BE2C (cell line): ENCODE measurements around the gene CKS1B.

Experiments used
- DNase-seq: peaks from one replicate; pipeline ENCODE4 v3.0.0-alpha.2; 2020
- H3K27me3 ChIP-seq: fragments of 250-450 bp; sonication (Bioruptor Pico); 2 replicates; pipeline ENCODE4 v1.5.1; 2020; ENCODE audit warnings: mild to moderate bottlenecking
- H3K36me3 ChIP-seq: fragments of 250-450 bp; sonication (Bioruptor Pico); 2 replicates; pipeline ENCODE4 v1.5.1; 2020; ENCODE audit warnings: mild to moderate bottlenecking
- H3K4me1 ChIP-seq: fragments of 250-450 bp; sonication (Bioruptor Pico); 2 replicates; pipeline ENCODE4 v1.5.1; 2020
- H3K4me3 ChIP-seq: 2 replicates; pipeline ENCODE4 v1.5.1; 2011; ENCODE audit warnings: low read depth, low read length
- H3K9me3 ChIP-seq: fragments of 250-450 bp; sonication (Bioruptor Pico); 2 replicates; pipeline ENCODE4 v1.5.1; 2020
- CTCF ChIP-seq: IDR thresholded peaks from 2 replicates; pipeline ENCODE4 v1.5.1; 2012; ENCODE audit warnings: mild to moderate bottlenecking, low read depth, low read length

CKS1B gene

GRCh38 chr1:155022927-155023236, 48.4 kb downstream of the CKS1B start:
- no peaks in the 10 kb centered on the region for H3K36me3 ChIP-seq
- H3K4me1 ChIP-seq: peaks cover 2% of the 10 kb centered on the region; the same call in 1 of the 2 replicates
- no peaks in the 10 kb centered on the region for H3K9me3 ChIP-seq
- DNase-seq: no peak
- H3K4me3 ChIP-seq: no peak overlapping the region
- H3K27me3 ChIP-seq: no peaks in the 10 kb centered on the region
- TF ChIP-seq CTCF: no peak

GRCh38 chr1:155023627-155024026, 49.1 kb downstream of the CKS1B start:
- no peak for DNase-seq
- H3K4me1 ChIP-seq: no peaks in the 10 kb centered on the region
- H3K27me3 ChIP-seq: no peaks in the 10 kb centered on the region
- no peaks in the 10 kb centered on the region for H3K9me3 ChIP-seq
- H3K4me3 ChIP-seq: no peak overlapping the region
- no peak for TF ChIP-seq CTCF
- H3K36me3 ChIP-seq: no peaks in the 10 kb centered on the region

GRCh38 chr1:155024315-155024714, 49.8 kb downstream of the CKS1B start:
- no peaks in the 10 kb centered on the region for H3K4me1 ChIP-seq
- H3K4me3 ChIP-seq: no peak overlapping the region
- no peaks in the 10 kb centered on the region for H3K9me3 ChIP-seq
- TF ChIP-seq CTCF: no peak
- DNase-seq: no peak
- H3K36me3 ChIP-seq: no peaks in the 10 kb centered on the region
- no peaks in the 10 kb centered on the region for H3K27me3 ChIP-seq

- H3K9me3 ChIP-seq: no peaks in the 10 kb centered on the region
- TF ChIP-seq CTCF: no peak
- H3K4me1 ChIP-seq: no peaks in the 10 kb centered on the region
- H3K27me3 ChIP-seq: no peaks in the 10 kb centered on the region
- no peak overlapping the region for H3K4me3 ChIP-seq
- no peak for DNase-seq
- H3K36me3 ChIP-seq: no peaks in the 10 kb centered on the region
Observed at GRCh38 chr1:155026154-155026553, 51.7 kb downstream of the CKS1B start.

GRCh38 chr1:155026588-155026987, 52.1 kb downstream of the CKS1B start:
- TF ChIP-seq CTCF: no peak
- no peaks in the 10 kb centered on the region for H3K4me1 ChIP-seq
- H3K36me3 ChIP-seq: no peaks in the 10 kb centered on the region
- DNase-seq: no peak
- no peaks in the 10 kb centered on the region for H3K27me3 ChIP-seq
- H3K9me3 ChIP-seq: no peaks in the 10 kb centered on the region
- H3K4me3 ChIP-seq: no peak overlapping the region
